OCI-LY7 (cell line): ENCODE data around the gene CDCP2.

Source experiments
- EZH2phosphoT487 ChIP-seq: fragments of 200-600 bp; sonication (generic); IDR thresholded peaks from 2 replicates; pipeline ENCODE4 v1.6.1; 2018; ENCODE audit warnings: low read depth, borderline replicate concordance, mild to moderate bottlenecking, mixed run types, antibody characterized with exemption, low read length, moderate library complexity, mixed read lengths
- TF ChIP-seq, protein P1 (sequence below): fragments of 200-600 bp; sonication (generic); conservative IDR thresholded peaks from 2 replicates; pipeline ENCODE4 v1.5.1; 2014; ENCODE audit warnings: mild to moderate bottlenecking, antibody characterized with exemption, low read length, moderate library complexity, mixed read lengths

DNA sequence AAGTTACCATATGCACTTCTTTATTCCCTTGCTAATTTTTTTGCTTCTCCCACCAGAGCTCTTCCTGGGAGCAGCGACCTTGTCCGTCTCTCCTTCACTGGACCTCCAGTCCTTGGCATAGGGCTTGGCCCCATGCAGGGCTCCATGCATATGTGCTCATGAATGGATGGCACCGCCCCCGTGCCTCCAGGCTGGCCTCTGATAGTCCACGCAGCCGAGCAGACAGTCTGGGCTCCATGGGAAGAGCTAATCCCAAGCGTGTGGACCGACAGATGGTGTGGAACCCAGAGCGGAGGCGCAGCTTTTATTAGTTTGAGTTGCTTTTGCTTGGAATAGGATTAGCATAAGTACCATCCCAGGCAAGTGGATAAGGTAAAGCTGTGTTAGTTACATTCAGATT, 41.8 kb downstream of the CDCP2 start:
- no peak for TF ChIP-seq EZH2phosphoT487
- TF ChIP-seq, protein P1, sequence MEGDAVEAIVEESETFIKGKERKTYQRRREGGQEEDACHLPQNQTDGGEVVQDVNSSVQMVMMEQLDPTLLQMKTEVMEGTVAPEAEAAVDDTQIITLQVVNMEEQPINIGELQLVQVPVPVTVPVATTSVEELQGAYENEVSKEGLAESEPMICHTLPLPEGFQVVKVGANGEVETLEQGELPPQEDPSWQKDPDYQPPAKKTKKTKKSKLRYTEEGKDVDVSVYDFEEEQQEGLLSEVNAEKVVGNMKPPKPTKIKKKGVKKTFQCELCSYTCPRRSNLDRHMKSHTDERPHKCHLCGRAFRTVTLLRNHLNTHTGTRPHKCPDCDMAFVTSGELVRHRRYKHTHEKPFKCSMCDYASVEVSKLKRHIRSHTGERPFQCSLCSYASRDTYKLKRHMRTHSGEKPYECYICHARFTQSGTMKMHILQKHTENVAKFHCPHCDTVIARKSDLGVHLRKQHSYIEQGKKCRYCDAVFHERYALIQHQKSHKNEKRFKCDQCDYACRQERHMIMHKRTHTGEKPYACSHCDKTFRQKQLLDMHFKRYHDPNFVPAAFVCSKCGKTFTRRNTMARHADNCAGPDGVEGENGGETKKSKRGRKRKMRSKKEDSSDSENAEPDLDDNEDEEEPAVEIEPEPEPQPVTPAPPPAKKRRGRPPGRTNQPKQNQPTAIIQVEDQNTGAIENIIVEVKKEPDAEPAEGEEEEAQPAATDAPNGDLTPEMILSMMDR: no peak
